Skin epidermis (tissue), 12 donors: ENCODE results near the gene SDF2L1.
"Not testable (repeated sequence)": the region's sequence is repeated elsewhere in the genome, so short reads cannot be mapped to it uniquely, and the experiment has no call there.

Experiments
- H3K27ac ChIP-seq, 21 experiments: fragments of 200-600 bp; sonication (generic) in 11 of 21; one replicate each; pipeline ENCODE4 v1.5.0; 2020; ENCODE audit warnings: mild to moderate bottlenecking in 3 of 21, inconsistent platforms in 2 of 21, moderate library complexity in 2 of 21
- H3K4me3 ChIP-seq, 7 experiments: fragments of 200-600 bp; sonication (generic) in 2 of 7; one replicate each; pipeline ENCODE4 v1.5.0; 2020; ENCODE audit warnings: inconsistent platforms in 2 of 7, mild to moderate bottlenecking in 2 of 7, moderate library complexity in 1 of 7

SDF2L1 gene

DNA sequence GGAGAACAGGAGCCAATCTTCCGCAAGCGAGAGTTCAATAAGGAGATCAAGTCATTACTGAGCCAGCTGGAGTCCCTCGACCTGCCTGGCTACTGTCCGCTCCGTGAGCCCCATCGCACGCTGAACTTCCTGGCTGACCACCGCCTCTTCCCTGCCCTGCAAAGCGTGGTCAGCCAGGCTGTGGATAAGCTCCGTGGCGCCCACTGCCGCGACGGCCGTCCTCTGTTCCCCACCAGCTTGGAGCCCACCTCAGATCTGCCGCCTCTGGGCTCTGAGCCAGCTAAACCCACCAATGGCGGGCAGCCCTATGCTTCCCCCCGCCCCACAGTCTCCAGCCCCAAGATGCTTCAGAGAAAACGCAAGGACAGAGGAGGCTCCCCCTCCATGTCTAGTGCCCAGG lies 7.3 kb upstream of the SDF2L1 start:
- Histone ChIP-seq H3K27ac (no peak overlapping the region), H3K4me3 (no peak overlapping the region)

DNA sequence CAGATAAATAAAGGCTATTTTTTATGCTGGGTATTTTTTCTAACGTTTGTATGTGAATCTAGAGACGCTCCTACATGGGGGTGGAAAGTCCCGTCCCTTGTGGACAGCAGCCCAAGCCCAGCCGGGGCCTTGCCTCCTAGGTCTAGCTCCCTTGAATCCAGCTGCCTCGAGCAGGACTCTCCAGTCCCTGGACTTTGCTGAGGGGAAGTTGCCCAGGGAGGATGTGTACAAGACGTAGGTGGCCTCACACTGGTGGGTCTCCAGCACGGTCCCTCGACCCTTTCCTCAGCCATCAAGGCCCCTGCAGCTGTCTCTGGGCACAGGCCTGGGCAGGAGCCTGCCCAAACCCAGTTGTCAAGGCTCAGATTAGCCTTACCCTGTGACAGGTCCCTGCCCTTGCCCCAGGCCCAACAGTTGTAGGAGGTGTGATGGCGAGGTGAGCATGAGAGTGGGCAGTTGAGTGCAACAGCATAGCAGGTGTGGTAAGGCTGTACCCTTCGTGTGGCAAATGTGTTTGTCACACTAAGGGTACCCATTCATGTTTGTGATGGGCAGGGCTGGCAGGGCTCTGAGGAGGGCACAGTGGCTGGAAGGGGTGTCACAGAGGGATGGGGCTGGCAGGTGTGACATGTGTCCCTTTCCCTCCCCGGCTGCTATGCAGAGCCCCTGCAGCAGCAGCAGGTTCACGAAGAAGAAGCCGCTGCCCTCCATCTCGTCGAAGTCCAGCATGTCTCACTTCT lies 6.2 kb upstream of the SDF2L1 start:
- no peak overlapping the region for H3K4me3 ChIP-seq
- H3K27ac ChIP-seq, result no peak overlapping the region

DNA sequence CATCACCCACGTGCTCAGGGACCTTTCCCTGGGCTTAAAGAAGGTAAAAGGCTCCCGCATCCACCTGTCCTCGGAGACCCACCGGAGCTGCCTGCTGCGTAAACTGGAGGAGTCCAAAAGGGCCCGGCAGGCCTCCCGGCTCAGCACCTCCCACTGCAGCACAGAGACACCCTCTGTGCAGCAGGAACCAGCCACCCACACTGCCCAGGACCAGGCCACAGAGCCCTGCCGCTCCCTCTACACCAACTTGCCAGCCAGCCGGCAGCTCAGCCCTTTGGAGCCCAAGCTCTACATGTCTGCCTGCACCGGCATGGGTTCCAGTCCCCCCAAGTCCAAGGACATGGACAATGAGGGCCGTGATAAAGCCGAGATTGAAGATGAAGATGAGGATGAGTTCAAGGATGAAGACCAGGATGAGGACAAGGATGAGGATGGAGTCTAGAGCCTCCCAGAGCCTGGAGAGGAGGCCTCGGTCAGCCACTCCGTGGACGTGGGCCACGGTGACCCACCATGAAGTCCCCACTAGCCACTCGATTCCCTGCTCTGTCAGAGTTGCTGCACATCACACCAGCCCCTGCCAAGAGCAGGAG lies 5.4 kb upstream of the SDF2L1 start:
- no peak overlapping the region for H3K27ac ChIP-seq
- H3K4me3 ChIP-seq, result no peak overlapping the region

DNA sequence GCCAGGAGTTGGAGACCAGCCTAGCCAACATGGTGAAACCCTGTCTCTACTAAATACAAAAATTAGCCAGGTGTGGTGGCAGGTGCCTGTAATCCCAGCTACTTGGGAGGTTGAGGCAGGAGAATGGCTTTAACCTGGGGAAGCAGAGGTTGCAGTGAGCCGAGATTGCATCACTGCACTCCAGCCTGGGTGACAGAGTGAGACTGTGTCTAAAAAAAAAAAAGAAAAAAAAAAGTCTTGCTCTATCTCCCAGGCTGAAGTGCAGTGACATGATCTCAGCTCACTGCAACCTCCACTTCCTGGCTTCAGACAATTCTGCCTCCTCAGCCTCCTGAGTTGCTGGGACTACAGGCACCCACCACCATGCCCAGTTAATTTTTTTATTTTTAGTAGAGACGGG lies 4.7 kb upstream of the SDF2L1 start:
- H3K4me3 ChIP-seq, H3K27ac ChIP-seq: not testable (repeated sequence)

DNA sequence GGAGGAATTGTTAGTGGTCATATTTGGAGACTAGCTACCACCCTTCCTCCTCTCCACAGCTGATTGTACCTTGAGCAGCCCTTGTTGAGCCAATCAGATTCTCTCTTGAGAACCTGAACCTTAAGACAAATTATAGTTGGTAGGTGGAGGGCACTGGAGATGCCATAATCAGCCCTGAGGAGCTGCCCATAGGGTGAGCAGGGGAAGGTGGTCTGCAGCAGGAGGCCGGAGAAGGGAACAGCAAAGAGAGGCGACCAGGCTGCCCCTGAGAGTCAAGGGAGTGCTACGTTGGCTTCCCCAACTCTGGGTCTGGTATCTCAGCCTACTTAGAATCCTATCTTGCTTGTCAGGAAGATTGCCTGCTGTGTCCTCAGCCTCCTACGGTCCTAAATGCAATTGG lies 2.7 kb upstream of the SDF2L1 start:
- Histone ChIP-seq H3K27ac (no peak overlapping the region), H3K4me3 (no peak overlapping the region)

DNA sequence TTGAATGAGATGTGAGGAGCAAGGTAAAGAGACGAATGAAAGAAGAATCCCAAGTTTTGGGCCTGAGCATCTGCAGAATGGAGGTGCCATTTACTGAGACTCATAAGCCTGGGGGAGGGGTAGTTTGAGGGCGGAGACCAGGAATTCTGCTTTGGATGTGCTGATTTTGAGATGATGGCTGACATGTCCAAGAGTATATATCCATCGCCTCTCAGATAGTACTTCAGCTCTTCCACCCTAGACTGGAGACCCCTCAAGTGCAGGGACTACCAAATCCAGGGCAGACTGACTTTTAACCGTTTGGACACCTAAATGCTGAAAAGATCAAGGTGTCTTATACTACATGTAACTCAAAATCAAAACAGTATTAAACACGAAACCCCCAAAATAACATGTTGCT lies 1.3 kb upstream of the SDF2L1 start:
- no peak overlapping the region for H3K27ac ChIP-seq
- H3K4me3 ChIP-seq, result no peak overlapping the region

DNA sequence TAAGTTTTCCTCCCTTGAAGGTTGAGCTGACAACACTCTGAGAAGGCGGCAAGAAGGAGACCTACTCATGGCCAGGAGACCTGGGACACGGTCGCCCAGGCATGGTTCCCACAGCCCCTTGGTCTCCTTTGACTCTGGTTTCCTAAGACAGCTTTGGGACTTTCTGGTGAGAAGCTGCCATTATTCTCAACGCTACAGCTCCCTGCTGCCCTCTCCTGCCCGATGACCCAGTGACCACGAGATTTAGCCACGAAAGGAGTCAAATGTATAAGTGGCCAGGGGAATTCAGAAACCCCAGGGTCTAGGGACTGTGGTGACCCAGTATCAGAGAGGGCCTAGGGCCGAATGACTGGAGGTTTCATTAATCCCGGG lies 699 bp upstream of the SDF2L1 start:
- H3K27ac ChIP-seq, result peak overlapping the region in 12 of 21 experiments; percentile 6 to 82 (median 29)
- peak overlapping the region; percentile 31 to 77 (median 59) for H3K4me3 ChIP-seq

DNA sequence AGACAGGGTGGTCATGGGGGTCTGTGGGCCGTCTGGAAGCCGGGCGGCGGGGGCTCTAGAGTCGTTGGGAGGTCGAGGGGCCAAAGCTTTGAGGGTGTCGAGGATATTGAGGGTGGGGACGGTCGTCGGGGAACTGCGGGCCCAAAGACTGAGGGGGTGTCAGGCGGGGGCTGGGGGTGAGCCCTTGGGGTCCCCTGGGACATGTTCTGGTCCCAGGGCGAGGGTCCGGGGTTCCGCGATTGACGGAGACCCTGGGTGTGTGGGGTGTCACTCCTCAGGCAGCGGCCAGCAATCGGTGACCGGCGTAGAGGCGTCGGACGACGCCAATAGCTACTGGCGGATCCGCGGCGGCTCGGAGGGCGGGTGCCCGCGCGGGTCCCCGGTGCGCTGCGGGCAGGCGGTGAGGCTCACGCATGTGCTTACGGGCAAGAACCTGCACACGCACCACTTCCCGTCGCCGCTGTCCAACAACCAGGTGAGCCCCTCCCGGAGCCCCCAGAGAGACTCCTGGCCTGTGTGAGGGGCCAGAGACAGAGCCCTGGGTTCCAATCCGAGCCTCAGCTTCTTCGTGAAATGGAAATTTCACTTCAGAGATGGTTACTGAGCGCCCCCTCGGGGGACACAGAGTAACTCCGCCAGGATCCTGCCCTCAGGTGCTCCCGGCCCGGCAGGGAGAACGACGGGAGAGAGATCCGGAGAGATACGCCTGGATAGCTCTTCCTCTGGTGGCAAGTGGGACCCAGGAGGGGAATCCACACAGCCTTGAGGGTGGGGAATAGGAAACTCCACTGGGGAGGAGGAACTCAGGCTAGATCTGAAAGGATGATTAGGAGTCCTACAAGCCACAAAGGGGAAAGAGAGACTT lies 714 bp downstream of the SDF2L1 start:
- Histone ChIP-seq H3K27ac (peak overlapping the region in 20 of 21 experiments; percentile 15 to 82 (median 66)), H3K4me3 (peak overlapping the region; percentile 53 to 81 (median 71))

DNA sequence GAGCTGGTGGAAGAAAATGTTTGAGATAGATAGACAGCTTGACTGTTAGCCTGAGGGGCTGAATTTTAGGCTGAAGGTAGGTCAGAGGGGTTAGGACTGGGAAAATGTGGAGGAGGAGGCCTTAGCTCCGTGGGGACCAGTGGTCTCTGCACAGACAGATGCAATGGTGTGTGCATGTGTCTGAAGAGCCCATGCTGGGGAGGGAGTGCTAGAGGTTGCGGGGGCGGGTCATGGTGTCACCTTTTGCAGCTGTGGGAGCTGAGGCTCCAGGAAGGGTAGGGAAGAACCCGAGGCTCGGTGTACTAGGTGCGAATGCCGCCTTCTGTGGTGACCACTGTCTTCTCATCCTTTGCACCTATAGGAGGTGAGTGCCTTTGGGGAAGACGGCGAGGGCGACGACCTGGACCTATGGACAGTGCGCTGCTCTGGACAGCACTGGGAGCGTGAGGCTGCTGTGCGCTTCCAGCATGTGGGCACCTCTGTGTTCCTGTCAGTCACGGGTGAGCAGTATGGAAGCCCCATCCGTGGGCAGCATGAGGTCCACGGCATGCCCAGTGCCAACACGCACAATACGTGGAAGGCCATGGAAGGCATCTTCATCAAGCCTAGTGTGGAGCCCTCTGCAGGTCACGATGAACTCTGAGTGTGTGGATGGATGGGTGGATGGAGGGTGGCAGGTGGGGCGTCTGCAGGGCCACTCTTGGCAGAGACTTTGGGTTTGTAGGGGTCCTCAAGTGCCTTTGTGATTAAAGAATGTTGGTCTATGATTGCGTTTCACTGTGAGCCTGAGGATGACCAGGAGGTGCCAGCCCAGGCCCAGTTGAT lies 1.6 kb downstream of the SDF2L1 start:
- peak overlapping the region in 1 of 7 experiments; percentile 56 for H3K4me3 ChIP-seq

DNA sequence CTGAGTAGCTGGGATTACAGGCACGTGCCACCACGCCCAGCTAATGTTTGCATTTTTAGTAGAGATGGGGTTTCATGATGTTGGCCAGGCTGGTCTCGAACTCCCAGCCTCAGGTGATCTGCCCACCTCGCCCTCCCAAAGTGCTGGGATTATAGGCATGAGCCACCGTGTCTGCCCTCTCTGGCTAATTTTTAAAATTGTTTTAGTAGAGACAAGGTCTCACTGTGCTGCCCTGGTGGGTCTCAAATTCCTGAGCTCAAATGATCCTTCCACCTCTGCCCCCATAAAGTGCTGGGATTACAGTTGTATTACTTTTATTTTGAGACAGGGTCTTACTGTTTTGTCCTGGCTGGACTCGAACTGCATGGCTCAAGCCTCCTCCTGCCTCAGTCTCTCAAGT lies 3.4 kb downstream of the SDF2L1 start:
- not testable (repeated sequence) for H3K4me3 ChIP-seq

More for the DNA sequence above, 1.6 kb downstream of the SDF2L1 start:
- H3K27ac ChIP-seq, result no peak overlapping the region

DNA sequence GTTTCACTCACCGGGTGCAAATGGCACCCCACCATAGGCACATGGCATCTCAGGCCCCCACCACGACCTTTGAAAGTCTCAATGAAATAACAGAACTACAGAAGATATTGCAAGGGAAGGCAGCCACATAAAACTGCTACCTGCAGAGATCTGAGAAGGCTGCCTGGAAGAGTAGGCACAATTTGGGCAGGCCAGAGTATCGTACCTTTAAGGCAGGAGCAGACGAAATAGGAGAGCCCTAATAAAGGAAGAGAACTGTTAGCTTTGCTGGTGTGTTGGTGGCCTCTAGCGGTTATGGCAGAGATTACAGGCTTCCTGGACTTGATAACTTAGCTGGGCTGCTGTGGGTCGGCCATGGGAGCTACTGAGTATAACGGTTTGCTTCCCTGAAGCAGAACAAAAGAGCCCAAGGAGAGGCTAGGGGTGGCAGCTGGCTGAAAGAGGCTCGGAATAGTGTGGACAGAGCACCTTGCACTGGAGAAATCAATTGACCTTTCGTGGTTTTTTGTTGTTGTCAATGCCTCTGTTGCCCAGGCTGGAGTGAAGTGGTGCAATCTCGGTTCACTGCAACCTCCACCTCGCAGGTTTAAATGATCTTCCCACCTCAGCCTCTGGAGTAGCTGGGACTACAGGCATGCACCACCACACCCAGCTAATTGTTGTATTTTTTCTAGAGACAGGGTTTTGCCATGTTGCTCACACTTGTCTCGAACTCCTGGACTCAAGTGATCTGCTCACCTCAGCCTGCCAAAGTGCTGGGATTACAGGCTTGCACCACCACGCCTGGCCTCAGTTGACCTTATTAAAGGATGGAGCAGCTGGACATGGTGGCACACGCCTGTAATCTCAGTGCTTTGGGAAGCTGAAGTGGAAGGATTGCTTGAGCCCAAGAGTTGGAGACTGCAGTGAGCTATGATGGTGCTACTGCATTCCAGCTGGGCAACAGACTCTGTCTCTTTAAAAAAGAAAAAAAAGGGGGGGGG lies 4.8 kb downstream of the SDF2L1 start:
- no peak overlapping the region for H3K4me3 ChIP-seq
- H3K27ac ChIP-seq, result no peak overlapping the region

More for the DNA sequence above, 3.4 kb downstream of the SDF2L1 start:
- not testable (repeated sequence) for H3K27ac ChIP-seq

DNA sequence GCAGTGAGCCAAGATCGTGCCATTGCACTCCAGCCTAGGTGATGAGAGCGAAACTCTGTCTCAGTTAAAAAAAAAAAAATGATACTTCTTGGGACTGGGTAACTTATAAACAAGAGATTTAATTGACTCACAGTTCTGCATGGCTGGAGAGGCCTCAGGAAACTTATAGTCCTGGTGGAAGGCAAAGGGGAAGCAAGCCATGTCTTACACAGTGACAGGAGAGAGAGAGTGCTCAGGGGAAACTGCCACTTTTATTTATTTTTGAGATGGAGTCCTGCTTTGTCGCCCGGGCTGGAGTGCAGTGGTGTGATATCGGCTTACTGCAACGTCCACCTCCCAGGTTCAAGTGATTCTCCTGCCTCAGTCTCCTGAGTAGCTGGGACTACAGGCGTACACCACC lies 8.2 kb downstream of the SDF2L1 start:
- Histone ChIP-seq H3K27ac (no peak overlapping the region), H3K4me3 (no peak overlapping the region)

DNA sequence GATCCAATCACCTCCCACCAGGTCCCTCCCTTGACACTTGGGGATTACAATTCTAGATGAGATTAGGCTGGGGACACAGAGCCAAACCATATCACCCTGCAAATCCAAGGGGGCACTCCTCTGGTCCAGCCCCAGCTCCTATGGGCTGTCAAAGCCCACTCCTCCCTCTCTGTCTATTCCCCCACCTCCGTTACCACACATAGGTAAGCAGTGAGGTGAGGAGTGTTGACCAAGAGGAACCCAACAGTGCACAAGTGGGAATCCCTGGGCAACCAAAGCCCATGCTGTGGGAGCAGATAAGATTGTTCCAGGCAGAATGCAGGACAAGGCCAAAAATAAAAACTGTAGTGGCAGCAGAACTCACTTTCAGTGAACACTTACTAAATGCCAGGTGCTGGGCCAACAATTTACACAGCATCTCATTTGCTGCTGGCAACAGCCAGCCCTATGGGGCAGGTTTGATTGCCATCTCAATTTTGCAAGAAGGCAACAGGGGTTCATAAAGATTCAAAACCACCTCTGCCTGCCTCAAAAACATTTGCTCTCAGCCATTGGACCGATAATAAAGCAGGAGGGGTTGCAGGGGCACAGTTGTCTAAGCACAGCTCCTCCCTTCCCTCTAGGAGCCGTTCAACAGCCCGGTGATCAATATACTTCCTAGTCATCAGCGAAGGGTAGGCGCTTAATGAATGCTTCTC lies 8.9 kb downstream of the SDF2L1 start:
- peak overlapping the region in 2 of 21 experiments; percentile 10 to 66 for H3K27ac ChIP-seq
- H3K4me3 ChIP-seq, result peak overlapping the region; percentile 41 to 58 (median 46)

DNA sequence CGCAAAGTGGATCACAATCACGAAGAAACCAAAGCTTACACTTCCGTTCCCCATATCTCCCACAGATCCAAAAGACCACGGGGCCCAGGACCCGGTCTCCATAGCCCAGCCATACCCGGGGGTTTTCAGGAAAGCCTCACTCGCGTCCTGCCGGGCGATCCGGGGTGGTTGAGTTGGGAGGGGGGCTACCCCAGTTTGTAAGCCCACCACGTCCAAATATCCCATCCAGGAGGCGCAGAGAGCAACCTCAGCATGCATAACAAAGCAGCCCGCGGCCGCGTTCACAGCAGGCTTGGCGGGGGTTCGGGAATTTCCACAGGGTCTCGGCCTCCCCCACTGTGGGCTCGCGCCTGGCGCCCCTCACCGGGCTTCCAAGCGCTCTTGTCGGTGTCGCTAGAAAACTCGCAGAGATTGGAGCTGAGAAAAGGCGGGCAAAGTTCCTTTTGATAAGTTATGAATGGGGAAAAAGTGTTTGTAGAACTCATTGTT lies 9.5 kb downstream of the SDF2L1 start:
- H3K4me3 ChIP-seq, result peak overlapping the region; percentile 41 to 58 (median 46)
- H3K27ac ChIP-seq, result peak overlapping the region in 4 of 21 experiments; percentile 10 to 66 (median 56)

DNA sequence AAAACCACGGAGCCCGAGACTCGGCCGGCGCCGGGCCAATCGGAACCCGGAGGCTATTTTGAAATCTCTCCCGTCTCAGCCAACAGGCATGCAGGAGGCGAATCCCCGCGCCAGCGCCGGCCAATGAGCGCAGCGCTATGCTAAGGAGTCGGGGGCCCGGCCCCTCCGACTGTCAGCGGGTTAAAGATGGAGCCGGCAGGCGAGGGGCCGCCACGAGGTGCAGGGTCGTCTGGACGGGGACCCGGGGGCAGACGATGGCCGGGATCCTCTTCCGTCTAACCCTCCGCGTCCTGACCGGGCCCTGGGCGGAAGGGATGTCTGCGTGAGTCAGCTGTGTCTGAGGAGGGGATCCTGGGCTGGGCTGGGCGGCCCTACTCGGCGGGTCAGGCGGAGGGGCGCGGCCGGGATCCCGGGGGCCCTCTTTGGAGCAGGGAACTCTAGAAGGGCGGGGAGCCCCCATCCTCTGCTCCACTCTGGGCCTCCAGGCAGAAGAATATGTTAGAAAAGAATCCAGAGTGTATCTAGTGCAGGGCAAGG lies 10.0 kb downstream of the SDF2L1 start:
- Histone ChIP-seq H3K27ac (peak overlapping the region in 5 of 21 experiments; percentile 3 to 54 (median 49)), H3K4me3 (peak overlapping the region; percentile 41 to 58 (median 46))

DNA sequence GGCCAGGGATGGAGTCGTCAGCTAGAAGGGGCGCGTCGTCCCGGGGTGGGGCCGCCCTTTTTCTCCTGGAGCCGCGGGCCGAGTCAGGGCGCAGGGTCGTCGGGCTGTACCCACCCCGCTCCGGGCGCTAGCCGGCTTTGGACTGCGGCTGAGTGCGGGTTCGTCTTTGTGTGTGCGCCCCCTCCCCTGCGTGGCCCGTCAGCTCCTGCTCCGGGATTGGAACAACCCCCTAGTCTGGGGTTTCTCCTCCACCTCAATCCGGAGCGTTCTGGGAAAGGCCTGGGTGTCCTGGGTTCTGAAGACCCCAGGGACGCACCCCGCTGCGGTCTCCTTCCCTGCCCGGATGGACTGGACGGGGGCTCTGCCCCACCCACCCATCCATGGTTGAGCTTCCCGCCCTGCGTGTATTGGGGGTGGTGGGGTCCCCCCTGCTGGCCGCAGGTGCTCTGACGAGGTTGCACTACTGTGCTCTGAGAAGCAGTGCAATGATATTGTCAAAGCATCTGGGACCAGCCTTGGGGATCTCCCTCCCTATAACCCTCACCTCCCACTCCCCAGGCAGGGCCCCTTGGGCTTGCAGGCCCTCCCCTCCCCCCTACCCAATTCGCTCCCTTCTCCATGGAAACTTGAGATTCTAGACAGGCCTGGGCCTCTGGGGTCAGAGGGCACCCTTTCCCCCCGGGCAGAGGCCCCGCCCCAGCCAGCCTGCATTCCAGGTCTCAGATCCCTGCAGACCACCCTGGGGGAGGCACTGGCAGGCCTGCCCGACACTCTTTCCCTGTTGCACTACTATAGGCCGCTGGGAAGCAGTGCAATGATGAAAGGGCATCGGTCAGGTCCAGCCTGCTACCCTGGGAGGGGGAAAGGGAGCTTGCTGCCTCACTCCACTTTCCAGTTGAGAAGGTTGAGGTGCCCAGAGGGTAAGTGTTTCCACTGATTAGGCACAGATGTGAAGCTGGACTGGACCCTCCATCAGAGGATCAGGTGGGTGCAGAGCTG lies 10.7 kb downstream of the SDF2L1 start:
- H3K27ac ChIP-seq, result peak overlapping the region in 3 of 21 experiments; percentile 15 to 54 (median 49)
- H3K4me3 ChIP-seq, result peak overlapping the region; percentile 41 to 58 (median 46)
